ENCODE measurements around the gene SF3B2.
A peak's percentile ranks its signal among the peaks of the same experiment; 100 is the strongest.
"Not testable (repeated sequence)": the region's sequence is repeated elsewhere in the genome, so short reads cannot be mapped to it uniquely, and the experiment has no call there.

SF3B2 gene

DNA sequence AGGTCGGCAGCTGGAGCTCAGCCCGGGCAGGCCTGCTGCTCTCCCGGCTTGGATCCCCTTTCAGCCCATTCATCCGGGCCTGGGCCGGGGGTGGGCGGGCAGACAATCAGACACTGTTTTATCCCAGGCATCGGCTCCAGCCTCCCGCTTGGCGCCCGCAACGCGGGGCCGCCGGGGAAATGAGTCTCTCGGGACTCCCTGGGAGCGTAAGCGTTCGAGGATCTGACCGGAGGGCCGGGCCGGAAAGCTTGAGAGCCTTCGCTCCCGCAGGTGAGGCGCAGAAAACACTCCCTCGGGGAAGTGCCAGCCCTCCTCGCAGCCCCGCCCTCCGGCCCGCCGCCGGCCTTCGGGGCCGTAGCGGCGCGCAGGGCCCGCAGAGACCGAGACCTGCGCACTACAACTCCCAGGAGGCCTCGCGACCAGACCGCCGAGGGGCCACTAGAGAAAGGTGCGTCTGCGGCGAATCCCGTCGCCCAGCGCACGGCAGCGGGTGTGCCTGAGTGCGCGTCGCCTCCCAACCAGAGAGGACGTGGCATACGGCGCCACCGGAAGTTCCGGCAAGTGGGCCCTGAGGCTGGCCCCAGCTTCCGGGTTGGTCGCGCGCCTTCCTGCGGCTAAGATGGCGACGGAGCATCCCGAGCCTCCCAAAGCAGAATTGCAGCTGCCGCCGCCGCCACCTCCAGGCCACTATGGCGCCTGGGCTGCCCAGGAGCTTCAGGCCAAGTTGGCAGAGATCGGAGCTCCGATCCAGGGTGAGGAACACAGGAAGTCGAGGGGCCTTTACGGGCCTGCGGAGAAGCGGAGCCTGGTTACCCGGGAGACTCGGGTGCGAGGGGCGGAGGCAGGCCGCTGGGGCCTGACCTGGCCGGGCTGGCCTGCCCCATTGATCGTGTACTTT lies at the start of gene SF3B2:
SF3B2 (plus strand) TSS at position 599 of the 898 bp plus-strand sequence; CDS start at position 620, 21 bp downstream.
- peak; percentile 84 to 92 for DNase-seq (ENCODE audit: low read depth in 2 of 2, low spot score in 1 of 2)

DNA sequence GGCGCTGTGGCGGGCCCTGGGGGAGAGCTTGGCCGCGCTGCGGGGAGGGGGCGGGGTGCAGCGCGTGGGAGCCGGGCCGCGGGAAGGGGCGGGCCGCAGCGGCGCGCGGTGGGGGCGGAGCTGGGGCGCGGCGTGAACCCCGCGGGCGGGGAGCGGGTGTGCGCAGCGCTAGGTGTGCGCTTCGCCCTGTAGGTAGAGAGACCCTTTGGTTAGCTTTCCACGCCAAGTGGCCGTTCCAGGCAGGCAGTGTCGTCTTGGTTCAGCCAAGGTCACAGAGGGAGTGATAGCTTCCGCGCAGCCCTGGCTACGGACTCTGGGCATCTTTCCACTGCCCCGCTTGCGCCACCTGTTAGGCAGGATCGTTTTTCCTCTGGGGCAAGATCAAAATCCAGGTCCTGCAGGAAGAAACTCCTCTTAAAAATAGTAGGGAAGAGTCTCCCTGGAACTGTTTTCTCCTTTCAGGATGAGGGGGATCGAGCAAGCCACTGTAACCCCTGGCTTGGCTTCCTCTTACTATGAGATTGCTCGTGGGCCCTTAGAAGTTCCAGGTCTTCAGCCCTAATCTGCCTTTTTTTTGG lies 49.4 kb upstream of the SF3B2 start:
- peak in 1 of 2 donors; percentile 42 for DNase-seq (ENCODE audit: low read depth in 2 of 2, low spot score in 1 of 2)

GRCh38 chr11:66003291-66003690 lies 48.9 kb upstream of the SF3B2 start:
- no peak for DNase-seq (ENCODE audit: low read depth in 2 of 2, low spot score in 1 of 2)

GRCh38 chr11:66004186-66004585 lies 48.0 kb upstream of the SF3B2 start:
- DNase-seq (ENCODE audit: low read depth in 2 of 2, low spot score in 1 of 2): no peak

DNA sequence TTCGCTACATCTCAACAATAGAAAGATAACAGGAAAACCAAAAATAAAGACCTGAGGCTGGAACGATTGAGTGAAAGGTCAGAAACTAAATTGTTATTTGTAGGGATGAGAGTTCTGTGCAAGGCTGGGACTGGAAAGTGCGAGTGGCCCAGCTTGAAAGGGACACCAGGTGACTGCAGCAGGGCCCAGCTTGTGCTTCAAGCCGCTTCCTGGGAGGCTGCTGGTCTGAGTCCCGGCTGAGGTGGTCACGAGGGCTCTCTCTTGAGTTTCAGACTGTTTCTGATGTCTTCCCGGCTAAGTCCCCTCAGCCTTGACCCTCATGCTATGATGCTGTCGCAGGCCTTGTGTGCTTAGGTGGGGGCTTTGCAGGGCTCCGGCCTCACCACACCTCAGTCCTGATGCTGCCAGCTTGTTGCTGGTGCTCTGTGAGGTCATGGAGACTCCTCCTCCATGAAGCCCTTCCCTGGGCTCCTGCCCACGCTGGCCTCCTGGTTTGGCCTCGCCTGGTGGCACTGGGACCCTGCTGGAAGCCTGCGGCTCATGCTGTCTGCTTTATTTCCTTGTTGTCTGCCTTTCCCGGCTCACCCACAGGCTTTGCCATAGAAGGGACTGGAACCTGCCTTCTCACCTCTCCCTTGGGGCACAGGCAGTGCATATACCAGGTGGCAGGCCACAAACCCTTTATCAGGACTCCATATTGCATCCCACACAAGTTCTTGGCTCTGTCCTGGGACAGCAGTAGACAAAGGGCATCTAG lies 45.9 kb upstream of the SF3B2 start:
- no peak for DNase-seq (ENCODE audit: low read depth in 2 of 2, low spot score in 1 of 2)

DNA sequence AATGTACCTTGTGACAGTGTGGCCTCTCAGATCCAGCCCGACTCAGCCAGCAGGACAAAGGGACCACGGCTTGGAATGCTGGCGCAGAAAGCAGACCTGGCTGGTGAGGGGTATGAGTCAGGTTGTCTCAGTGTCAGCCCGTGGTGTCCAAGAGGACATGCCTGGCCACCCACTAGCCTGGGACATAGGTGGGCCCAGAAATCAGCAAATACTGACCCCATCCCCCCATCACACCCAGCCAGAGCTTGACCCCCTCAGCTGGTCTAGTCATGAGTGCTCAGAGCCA lies 45.3 kb upstream of the SF3B2 start:
- no peak for DNase-seq (ENCODE audit: low read depth in 2 of 2, low spot score in 1 of 2)

DNA sequence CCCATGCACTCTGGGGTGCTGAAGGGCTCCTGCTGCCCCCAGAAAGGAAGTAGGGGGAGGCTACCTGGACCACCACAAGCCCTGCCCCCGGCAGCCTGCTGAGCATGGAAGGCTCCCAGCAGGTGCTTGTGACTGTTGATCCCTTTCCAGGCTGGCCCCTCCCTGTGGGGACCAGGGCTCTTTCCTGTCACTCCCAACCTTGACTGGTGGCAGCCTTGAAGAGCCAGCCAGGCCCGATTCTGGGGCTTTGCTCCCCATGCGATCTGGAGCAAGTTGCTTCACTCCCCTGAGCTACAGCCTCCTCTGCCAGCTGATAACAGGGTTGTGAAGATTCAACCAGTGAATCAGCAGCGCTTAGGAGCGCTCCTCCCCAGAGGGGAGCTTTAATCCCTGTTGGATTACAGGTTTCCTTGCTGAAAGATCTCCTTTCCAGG lies 44.9 kb upstream of the SF3B2 start:
- no peak for DNase-seq (ENCODE audit: low read depth in 2 of 2, low spot score in 1 of 2)

GRCh38 chr11:66008095-66008467 lies 44.1 kb upstream of the SF3B2 start:
- DNase-seq (ENCODE audit: low read depth in 2 of 2, low spot score in 1 of 2): no peak

GRCh38 chr11:66008468-66009101 lies 43.6 kb upstream of the SF3B2 start:
- no peak for DNase-seq (ENCODE audit: low read depth in 2 of 2, low spot score in 1 of 2)

DNA sequence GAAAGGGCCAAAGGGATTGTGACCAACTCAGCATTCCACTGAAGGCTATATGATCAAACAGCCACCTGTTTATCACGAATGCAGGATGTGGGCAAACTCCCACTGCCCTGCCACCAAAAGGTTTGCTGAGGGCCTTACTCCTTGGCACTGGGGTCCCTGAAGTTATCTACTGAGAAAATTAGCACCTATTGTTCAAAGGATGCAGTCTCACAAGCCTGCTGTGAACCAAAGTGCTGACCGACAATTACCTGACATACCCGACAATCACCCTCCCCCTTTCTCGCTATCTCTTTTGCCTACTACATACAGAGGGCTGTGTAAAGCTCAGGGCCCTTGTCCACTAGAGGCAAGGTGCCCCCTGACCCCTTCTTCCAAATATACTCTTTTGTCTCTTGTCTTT lies 42.1 kb upstream of the SF3B2 start:
- DNase-seq (ENCODE audit: low read depth in 2 of 2, low spot score in 1 of 2): not testable (repeated sequence)

- no peak for DNase-seq (ENCODE audit: low read depth in 2 of 2, low spot score in 1 of 2)
Measured at GRCh38 chr11:66011239-66011784, 40.9 kb upstream of the SF3B2 start.

- no peak for DNase-seq (ENCODE audit: low read depth in 2 of 2, low spot score in 1 of 2)
Measured at GRCh38 chr11:66011785-66012303, 40.3 kb upstream of the SF3B2 start, which contains the start of gene CST6. Gene CST6 (plus strand): TSS chr11:66012008. CDS start chr11:66012045, 37 bp downstream.

DNA sequence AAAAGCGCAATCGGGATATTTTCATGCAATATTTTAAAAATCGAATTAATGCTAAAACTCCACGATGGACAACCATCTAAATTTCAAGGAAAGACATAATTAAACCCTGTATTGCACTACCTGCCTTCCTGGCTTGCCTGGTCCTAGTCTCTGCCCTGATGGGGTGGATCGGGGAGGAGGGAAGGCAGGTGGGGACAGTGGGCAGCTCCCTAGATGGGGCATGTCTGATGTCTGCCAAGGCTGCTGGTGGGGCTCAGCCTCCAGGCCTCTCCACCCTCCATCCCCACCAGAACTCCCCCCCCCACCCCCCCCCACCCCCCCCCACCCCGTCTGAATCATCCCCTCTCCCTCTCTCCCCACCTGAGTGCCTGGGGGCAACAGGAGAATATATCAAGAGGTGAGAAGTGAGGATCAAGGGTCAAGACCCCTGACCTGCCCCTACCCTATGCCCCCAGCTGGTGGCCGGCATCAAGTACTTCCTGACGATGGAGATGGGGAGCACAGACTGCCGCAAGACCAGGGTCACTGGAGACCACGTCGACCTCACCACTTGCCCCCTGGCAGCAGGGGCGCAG lies 39.7 kb upstream of the SF3B2 start:
- no peak for DNase-seq (ENCODE audit: low read depth in 2 of 2, low spot score in 1 of 2)

DNA sequence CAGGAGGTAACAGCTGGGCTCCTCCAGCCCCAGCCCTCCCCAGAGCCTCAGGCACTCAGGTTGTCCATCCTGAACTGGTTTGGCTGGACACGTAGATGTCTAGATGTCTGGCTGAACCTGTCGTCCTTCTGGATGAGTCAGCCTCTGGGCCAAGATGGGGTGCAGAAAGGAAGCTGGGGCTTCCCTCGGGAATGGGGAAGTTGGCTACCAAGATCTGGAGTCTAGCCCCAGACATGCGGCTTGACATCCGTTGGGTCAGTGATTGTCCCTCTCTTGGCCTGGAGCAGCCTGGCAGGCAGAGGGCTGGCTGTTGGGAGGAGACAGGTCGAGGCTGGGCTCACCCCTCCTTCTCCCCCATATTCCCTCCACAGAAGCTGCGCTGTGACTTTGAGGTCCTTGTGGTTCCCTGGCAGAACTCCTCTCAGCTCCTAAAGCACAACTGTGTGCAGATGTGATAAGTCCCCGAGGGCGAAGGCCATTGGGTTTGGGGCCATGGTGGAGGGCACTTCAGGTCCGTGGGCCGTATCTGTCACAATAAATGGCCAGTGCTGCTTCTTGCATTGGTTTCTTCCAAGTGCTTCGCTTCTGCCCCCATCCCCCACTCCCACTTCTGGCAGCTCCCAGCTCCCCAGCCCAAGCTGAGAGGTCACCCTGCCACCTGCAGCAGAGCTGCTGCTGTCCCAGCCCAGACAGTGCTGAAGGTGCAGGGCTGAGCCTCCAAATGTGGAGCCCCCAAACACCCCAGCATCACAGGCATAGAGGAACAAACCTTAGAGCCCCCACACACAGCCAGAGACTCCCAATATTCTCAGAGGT lies 39.0 kb upstream of the SF3B2 start:
- no peak for DNase-seq (ENCODE audit: low read depth in 2 of 2, low spot score in 1 of 2)

DNA sequence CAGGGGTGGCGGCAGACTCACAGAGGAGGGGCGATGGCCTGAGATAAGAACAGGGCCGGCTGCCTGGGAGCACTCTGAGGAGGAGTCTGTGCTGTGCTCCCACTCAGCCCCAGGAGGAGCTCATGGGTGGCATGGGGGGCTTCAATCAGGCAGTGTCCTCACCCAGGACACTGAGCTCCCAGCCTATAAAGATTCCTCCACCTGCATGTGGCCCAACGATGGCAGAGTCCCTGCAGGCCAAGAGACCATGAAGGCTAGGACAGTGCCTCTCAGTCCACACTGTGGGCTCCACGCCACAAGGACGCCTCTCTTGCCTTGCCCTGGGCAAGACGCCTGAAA lies 38.4 kb upstream of the SF3B2 start:
- no peak for DNase-seq (ENCODE audit: low read depth in 2 of 2, low spot score in 1 of 2)

GRCh38 chr11:66014804-66015453 lies 37.2 kb upstream of the SF3B2 start:
- DNase-seq (ENCODE audit: low read depth in 2 of 2, low spot score in 1 of 2): no peak

- no peak for DNase-seq (ENCODE audit: low read depth in 2 of 2, low spot score in 1 of 2)
Measured at GRCh38 chr11:66015454-66015881, 36.7 kb upstream of the SF3B2 start.

DNA sequence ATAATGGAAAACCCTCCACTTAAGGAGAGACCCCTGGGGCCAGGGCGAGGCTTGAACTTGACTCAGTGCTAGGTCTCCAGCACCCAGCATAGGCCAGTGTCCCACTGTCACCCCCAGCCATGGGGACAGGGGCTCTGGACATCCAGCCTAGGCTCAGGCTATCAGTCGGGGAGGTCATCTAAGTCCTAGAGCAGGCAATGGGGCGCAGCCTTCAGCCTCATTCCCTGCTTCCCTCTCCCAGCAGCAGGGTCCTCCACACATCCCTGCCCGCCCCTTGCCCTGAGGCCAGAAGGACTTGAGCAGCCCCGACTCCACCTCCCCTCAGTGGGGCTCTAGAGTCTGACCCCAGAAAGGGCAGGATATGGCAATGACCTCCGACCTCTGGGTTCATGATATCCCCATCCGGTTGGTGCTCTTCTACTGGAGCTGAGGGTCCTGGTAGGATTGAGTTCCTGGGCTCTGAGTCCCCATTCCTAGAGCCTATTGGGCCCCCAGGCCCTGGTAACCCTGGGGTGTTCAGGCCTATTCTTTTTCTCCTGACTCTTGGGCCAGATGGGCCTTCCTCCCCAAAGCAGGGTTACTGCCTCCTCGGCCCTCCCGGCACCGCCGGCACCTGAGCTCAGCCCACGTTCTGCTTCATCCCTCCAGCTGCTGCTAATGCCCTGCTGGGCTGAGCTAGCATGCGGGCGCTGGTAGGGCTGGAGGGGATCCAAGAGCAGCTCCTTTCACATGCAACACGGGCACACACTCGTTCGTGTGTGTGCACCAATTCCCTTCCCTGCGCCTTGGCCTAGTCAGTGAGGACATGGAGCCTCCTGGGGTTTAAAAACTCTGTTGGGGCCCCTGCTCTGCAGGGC lies 36.0 kb upstream of the SF3B2 start:
- no peak for DNase-seq (ENCODE audit: low read depth in 2 of 2, low spot score in 1 of 2)
